Esophagus mucosa (tissue), 1 donor: Measurements from ENCODE around the gene RDM1. TPM values are rescaled to one million over a fixed set of nuclear protein-coding genes. Genes with fewer than 3 reads are reported as not detected.
"Not testable (repeated sequence)": the region's sequence is repeated elsewhere in the genome, so short reads cannot be mapped to it uniquely, and the experiment has no call there.

Experiments
- ATAC-seq: fragments of 200-7000 bp; cut with Tn5 transposase; one replicate; pipeline ENCODE4 v1.9.1; 2020
- total RNA-seq: library from RNA; stranded (reverse); gene quantifications from one replicate; pipeline ENCODE4 v1.2.4, GENCODE V29; 2023
- donor health status: DM: yes; HTN: yes; CAD: no.

The RDM1 gene
- total RNA-seq, 1 donor from 2014 or later = 1.1 TPM

DNA sequence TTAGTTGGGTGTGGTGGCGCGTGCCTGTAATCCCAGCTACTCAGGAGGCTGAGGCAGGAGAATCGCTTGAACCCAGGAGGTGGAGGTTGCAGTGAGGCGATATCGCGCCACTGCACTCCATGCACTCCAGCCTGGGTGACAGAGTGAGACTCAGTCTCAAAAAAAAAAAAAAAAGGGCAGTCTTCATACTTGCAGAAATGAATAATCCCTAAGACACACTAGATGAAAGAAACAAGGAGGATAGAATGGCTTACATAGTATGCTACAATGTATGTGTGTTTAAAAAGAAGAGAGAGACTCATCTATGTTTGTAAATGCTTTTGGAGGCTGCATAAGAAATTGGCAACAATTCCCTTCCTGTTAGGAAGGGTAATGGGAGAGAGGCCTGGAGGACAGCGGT, 32.8 kb downstream of the RDM1 start:
- ATAC-seq = not testable (repeated sequence)

DNA sequence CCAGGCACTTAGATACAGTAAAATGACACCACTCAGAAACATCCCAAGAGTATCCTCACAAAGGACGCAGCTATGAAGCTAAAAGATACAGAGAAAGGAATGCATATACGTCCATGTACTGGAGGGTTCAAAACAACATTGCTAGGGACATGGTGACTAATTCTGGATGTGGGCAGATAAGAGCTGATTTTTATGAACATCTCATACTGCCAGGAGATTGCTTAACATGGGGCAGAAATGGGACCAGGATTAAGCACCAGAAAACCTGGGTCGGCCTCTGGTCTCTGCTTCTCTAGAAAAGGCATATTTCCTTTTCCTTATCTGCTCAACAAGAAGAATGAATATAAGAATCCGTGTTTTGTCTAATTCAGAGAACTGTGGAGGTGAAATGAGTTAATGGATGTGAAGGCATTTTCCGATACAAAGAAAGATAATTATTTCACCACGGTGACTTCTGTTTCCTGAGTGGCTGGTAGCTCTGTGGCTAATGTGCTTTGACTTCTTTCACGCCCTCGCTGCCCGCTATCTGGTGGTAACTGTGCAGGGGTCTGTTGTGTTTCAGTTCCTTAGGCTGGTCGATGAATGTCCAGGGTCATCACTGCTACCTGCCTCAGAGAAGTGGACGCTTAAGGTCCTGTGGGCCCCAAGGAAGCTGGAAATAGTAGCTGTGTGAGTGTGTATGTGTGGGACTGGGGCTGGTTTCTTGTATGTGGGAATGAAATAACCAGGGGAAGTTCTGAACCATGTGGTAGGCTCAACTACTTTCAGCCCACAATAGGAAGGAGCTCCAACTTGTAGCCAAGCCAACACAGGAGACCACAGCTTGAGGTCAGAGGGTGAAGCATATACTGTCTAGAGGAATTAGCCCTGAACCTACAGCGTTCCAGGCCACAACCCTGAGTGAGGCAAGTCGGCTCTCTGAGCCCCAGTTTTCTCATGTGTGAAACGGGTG, 34.7 kb downstream of the RDM1 start:
- ATAC-seq = no peak

DNA sequence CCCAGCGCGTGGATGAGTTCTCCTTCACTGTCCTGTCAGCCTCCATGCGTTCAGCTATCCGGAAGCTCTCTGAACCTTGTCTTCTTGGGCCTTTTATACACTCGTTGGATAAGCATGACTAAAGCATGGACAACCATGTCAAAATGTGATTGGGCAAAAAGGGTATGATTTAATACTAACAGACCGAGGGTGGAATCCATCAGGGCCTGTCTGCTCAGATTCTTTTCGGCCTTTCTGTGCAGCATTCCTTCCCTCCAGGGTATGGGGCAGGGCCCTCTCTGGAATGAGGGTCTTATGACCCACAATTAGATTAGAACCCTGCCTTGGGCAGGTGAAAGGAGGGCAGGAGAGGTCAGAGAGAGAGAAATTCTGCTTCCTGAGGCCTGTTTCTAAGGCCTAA, 36.4 kb downstream of the RDM1 start:
- no peak for ATAC-seq

DNA sequence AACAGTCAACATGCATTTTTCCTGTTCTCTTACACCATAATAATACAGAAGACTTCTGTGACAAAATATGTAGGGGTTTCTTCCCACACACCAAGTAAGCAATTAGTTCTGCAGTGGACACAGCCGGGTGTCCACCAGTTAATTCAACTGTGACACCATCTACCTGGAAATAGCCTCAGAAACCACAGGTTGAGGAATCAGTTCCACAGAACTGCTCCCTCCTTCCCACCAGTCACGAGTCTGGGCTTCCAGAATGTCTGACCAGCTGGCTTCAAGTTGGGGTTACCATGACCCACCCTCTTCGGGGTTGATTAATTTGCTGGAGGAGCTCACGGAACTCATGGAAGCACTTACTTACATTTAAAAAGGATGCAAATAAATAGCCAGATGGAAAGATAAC, 36.8 kb downstream of the RDM1 start:
- no peak for ATAC-seq

DNA sequence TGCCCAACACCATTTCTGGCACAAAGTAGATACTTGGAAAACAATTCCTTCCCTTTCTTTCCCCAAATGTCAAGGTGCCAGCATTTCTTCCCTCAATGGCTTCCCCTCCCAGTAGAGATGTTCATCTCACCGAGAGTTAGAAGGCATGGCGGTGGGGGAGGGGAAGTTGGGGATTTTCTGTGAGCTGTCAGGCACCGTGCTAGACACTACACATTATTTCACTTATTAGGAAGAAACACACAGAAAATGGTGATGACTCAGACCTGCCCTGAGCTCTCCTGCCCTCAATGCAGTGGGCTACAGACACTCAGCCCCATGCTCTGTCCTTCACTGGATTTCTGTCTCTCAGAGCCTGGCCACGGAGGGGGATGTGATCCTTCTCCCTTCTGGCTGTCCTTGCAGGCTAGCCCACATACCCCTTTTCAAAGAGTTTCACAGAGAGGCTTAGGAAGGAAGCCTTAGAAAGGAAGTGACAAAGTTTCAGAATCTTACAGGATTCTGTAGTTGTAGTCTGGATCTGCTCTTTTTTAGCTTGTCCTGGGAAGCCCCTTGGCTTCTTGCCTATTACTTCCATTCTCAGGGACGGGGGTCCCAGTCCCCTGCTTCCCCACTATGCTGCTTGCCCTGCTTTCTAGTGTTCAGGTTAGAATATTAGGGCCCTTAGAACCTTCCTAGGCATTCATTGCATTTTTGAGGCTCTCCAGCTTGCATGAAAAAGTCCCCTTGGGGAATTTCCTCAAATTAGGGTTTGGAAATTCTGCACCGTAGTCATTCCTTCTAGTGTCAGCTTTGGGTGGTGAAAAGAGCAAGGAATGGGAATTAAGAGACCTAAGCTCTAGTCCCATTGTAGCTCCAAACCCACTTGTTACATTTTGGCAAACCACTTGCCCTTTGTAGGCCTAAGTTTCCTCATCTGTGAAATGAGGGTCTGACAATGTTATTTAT, 38.2 kb downstream of the RDM1 start:
- no peak for ATAC-seq

DNA sequence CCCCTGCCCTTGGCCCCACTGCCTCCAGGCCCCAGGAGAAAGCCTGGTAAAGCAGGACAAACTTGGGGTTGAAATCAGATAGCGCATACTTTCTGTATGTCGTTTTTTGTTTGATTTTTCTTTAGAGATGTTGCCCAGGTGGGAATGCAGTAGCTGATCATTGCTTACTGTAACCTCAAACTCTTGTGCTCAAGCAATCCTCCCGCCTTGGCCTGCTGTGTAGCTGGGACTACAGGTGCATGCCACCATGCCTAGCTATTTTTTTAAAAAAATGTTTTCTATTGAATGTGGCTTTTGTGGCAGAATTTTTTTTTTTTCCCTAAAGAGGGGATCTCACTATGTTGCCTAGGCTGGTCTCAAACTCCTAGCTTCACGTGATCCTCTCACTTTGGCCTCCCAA, 39.3 kb downstream of the RDM1 start:
- no peak for ATAC-seq

DNA sequence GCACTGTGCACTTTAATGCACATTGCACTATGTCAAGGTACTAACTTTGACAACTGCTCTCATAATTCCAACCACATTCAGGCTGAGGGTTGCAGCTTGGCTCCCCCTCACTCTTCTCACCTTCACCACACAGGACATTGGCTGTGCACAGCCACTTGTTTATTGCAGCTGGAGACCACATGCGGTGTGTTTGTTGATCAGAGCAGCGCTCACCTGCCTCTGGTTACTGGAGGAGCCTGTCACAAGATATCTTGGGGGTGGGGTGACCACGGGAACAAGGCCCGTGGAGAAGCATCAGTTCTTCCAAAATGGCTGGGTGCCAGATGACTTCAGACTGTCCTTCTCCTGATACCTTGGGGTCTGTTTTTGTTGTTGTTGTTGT, 39.8 kb downstream of the RDM1 start:
- no peak for ATAC-seq

DNA sequence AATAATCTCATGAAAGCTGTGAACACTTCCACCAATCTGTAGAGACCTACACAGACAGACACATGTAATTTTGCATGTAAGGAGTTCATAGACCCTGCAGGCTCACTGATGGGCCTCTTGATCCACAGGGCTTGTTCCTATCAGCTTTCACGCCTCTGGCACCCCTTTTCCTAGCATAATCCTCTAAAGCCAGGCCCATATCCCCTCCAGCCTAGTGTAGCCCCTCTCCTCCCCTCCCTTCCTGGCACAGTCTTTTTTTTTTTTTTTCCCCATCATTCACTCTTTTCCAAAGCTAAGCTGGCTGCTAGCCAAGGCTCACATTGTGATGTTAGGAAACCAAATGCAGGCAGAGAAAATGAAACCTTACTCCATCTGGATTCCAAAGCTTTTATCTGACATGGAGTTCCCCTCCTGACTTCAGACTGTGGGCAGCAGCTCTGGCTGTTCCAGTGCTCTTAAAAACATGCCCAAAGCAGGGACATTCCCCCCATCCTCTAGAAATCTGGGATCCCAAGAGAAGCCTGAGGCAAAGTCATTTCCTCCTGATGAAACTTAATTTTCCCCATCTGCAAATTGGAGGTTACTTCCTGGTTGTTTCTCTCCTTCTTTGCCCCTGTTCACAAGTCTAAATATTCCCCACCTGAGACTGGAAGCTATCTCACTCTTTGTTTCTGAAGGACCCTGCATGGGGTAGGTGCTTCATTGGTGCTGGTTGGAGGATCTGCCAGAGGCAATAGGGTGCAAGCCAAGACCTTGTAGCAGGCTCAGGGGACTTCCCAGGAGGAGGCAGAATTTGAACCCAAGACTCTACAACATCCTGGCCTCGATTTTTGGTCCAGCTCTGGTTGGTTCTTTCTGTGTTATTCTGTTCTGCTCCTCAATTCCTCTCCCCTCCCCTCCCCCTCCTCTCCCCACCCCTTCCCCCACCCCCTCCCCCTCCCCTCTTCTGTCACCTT, 40.5 kb downstream of the RDM1 start:
- ATAC-seq = no peak

DNA sequence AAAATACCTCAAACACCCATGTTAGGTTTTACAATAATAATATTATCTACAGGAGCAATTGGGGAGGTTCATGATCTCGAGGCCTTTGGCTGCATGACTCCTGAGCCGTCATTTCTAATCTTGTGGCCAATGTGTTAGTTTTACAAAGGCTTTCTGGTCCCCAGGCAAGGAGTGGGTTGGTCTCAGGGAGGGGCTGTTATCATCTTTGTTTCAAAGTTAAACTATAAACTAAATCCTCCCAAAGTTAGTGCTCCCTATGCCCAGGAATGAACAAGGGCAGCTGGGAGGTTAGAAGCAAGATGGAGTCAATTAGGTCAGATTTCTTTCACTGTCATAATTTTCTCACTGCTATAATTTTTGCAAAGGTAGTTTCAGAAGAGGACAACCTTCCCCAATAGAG, 41.3 kb downstream of the RDM1 start:
- no peak for ATAC-seq

DNA sequence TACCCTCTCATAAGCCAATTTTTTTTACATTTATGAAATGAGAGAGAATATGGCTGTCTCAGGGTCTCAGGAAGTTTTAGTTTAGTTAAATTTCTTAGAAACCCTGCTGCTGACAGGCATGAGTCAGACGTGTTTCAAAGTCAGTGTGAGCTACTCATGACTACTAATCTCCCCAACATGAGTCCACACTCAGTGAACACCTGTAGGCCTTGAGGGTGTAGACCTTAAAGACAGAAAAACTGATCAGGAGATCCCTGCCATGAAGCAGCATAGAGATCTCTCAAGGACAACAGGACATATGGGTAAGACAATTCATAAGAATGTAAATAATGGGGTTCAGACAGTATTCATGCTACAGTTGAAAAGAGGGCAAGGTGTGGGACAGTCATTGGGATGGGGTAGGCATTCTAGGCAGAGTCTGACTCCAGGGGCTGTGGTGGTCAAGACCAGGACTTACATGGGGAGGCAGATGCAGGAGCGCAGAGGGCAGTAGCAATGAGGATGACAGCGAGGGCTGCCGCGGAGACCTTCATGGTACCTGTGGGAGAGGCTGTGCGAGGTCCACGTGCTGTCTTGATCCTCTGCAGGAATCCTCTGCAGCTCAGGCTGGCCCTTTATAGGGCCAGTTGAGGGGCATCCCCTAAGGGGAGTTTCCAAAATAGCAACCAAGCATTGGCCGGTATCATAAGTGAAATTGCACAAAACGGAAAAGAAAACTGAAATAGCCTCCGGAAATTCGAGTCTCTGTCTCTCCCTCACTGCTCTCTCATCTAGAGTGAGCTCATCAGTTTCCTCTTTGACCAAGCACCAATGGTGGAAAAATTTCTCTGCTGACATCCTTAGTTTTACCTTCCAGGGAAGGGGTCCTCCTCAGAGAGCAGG, 50.6 kb downstream of the RDM1 start, which contains the start of gene CCL5:
CCL5 (minus strand) TSS at position 588 of the 882 bp plus-strand sequence.
- peak; percentile 41 for ATAC-seq

DNA sequence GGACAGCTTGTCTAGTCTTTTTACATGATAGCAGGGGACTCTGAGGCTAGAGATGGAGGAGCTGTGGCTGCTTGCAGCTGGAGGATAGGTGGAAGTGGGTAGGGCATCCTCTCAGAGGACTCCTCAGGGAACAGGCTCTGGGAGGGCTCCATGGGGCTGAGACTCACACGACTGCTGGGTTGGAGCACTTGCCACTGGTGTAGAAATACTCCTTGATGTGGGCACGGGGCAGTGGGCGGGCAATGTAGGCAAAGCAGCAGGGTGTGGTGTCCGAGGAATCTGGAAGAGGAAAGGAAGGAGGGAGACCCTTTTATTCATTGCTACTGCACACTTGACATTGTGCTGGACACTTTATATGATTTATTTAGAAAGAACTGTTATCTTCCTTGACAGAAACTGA, 52.2 kb downstream of the RDM1 start:
- no peak for ATAC-seq

DNA sequence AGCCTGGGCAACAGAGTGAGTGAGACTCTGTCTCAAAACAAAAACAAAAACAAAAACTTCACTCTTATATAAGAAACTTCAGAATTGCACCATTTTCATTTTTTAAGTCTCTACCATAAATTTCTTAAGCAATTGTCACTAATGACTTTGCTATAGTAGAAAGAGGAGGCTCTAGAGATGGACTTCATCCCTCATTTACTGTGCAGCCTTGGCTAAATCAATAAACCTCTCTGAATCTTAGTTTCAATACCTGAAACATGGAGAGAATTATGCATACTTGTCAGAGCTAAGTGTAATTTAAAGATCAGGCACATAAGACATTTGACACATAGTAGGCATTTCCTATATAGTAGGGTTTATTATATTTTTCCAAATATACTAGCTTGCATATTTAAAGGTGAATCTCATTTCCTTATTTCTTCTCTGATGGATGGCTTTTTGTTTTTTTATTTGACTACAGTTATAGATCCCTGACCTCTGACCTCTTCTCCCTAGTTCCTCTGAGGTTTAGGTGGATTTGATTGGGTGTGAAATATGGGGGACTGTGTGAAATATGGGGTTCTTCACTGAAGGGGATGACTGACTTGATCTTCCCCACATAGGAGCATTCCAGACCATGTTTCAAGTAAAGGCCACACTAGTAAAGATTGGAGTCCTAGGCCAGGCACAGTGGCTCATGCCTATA, 53.1 kb downstream of the RDM1 start:
- no peak for ATAC-seq

DNA sequence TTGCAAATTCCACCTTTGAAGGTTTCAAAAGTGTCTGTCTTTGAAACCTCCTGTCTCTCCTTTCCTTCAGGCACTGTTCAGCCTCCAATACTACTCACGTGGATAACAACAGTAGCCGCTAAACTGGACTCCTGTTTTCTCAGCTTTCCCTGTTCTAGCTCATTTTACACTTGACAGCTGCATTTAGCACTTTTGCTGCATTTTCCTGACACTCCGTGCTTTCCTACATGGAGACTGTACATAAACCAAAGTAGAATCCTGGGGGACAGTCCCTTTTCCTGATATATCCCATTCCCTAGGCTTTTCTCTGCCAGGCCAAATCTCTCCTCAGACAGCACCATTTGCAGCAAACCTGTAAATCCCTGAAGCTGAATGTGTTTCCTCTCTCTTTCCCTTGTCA, 54.0 kb downstream of the RDM1 start:
- ATAC-seq = no peak

DNA sequence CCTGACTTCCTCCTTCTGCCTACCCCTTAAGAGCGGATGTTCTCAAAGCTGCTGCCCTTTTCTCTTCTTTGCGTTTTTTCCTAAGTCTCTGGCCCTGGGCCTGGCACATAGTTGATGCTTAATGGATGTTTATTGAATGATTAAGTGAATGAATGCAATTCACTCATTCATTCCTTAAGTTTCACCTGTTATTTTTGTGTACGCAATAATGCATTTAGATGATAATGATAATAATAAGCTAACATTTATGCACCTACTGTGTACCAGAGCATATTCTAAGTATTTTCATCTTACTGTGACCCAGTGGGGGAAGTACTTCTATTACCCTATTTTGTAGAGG, 54.8 kb downstream of the RDM1 start:
- ATAC-seq = no peak

DNA sequence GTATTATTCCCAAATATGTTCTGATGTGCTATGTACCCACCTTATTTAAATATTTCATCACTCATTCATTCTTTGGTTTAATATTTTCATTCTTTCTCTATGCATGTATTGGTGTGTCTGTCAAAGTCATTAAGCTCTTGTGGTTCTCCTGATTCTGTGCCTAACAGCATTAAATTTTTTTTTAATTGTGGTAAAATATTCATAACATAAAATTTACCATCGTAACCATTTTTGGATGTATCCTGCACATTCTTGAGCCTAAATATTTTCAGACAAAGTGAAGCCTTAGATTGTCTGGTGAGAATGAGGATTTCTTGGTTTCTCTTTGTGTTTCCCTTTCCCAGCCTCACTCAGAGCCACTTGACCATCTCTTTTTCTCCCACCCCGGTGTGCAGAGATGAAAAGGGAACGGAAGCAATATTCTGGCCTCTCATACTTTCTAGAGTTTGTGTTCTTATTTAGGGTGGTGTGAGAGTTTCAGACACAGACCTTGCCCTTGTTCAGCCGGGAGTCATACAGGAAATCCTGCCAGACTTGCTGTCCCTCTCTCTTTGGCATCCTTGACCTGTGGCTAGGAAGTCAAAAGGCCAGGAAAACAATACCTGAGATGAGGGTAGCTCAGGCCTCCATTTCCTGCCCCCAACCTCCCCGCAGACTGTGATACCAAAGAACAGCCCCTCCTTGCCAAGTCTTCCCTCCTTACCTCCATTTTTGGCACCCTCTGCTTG, 55.3 kb downstream of the RDM1 start:
- no peak for ATAC-seq

DNA sequence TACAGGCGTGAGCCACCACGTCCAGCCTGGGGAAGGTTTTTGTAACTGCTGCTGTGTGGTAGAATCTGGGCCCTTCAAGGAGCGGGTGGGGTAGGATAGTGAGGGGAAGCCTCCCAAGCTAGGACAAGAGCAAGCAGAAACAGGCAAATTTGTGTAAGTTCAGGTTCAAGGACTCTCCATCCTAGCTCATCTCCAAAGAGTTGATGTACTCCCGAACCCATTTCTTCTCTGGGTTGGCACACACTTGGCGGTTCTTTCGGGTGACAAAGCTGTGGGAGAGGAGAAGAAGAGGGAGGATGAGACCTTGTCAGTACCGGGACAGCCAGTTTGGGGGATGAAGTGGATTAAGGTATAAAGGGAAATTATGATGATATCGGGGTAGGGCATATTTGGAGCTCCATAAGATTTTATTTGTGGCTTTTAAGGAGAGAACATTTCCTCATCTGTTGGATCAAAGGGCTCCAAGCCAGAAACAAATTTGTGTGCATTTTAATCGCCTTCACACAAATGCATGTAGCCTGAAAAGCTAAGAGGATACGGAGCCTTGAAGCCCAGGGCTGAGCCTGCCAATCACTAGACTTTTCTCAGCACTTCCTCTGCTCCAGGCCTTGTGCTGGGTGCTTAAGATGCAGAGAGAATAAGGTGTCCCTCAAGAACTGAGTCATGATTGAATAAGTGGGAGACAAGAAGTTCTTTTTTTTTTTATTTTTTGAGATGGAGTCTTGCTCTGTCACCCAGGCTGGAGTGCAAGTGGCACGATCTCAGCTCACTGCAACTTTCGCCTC, 58.2 kb downstream of the RDM1 start:
- no peak for ATAC-seq

DNA sequence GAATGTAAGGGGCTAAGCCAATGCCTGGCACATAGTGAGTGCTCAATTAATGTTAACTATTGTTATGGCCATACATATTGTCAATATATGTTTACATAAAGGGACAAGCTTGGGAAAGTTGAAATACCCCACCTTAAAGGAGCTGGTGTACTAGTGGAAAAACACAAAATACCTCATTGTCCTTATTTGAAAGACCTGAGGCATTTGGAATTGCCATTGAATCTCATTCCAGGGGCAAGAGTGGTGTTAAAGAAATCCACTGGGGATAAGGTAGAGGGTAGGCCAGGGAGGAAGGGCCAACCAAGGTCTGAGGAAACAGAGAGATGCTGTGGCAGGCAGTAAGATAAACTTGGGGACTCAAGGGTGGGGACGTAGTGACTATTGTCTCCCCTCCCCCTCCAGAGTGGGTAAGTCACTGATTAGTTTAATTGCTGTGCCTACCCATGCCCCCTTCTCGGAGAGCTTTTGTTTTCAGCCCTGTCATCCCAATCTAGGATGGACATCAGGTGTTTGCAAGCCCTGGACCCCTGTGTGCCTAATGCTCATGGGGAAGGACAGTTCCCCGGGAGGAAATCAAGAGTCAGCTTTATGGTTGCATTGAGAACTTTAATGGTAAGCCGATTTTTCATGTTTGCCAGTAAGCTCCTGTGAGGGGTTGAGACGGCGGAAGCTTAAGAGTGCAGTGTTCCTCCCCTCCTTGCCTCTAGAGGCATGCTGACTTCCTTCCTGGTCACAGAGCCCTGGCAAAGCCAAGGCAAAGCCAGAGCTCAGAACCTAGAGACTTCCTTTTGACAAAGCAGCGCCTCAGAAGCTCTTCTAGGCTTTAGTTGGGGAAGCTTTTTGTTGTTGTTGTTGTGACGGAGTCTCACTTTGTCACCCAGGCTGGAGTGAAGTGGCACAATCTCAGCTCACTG, 59.4 kb downstream of the RDM1 start:
- ATAC-seq = no peak

DNA sequence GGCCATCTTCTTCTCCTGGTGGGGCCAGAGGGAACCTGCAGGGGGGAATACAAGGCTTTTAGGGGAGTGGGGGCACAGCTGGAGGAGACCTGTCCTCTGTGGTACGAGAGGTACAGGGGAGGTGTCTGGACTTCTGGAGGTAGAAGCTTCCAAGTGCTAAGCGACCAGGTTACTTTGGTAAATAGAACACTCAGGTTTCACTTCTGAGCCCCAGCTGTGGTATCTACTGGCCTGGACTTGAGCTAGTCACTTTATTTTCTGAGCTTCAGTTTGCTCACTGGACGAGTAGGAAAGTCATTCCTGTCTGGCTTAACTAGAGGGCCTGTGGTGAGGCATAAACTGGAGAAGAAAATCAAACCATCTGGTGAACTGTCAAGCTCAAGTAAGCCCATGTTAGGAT, 61.8 kb downstream of the RDM1 start, which contains the start of gene HEATR9:
HEATR9 (minus strand) TSS at position 155 of the 400 bp plus-strand sequence; CDS start at position 6, 149 bp downstream.
- no peak for ATAC-seq
